Colonic mucosa (tissue), 4 donors: ENCODE results near the gene MPND. TPM values are rescaled to one million over a fixed set of nuclear protein-coding genes. Genes with fewer than 3 reads are reported as not detected.

Experiments used
- DNase-seq: peaks from one replicate; pipeline ENCODE4 v3.0.0-alpha.2; 2020
- H3K27ac ChIP-seq: fragments of 200-600 bp; one replicate; pipeline ENCODE4 v1.8.0; 2021
- H3K27me3 ChIP-seq: fragments of 200-600 bp; one replicate; pipeline ENCODE4 v1.8.0; 2021
- H3K36me3 ChIP-seq: fragments of 200-600 bp; one replicate; pipeline ENCODE4 v1.8.0; 2021
- H3K4me1 ChIP-seq: fragments of 200-600 bp; one replicate; pipeline ENCODE4 v1.8.0; 2021; ENCODE audit warnings: mild to moderate bottlenecking
- H3K4me3 ChIP-seq: fragments of 200-600 bp; one replicate; pipeline ENCODE4 v1.8.0; 2021
- H3K9ac ChIP-seq, 2 donors: one replicate each; pipeline ENCODE4 v1.7.0; 2013; ENCODE audit warnings: control low read depth in 2 of 2, low read depth in 2 of 2, low read length in 2 of 2
- H3K9me3 ChIP-seq: fragments of 200-600 bp; one replicate; pipeline ENCODE4 v1.8.0; 2021
- CTCF ChIP-seq: fragments of 200-600 bp; IDR thresholded peaks from one replicate; pipeline ENCODE4 v1.8.0; 2022; ENCODE audit warnings: antibody characterized with exemption, mild to moderate bottlenecking
- intact Hi-C: fragments of 100-400 bp; cut with DNase I; formaldehyde crosslinking; loops from one replicate; pipeline ENCODE4 v1.14.1; 2022
- total RNA-seq, 2 donors: library from RNA; stranded (reverse); fragmentation: NEBNext Ultra II Directional in 1 of 2; extraction: Animal tissue kit (Norgen Biotek cat#: 25700) in 1 of 2; gene quantifications; one replicate each; pipeline ENCODE4 v1.2.1, GENCODE V29; 2021
- donor health status: healthy.
- donor health status: DM: no; HTN: no; CAD: no.
- donor health status: DM: no; HTN: no; CAD: no.

MPND gene
- total RNA-seq, 2 donors from 2014 or later = 38.0 to 63.2 TPM

DNA sequence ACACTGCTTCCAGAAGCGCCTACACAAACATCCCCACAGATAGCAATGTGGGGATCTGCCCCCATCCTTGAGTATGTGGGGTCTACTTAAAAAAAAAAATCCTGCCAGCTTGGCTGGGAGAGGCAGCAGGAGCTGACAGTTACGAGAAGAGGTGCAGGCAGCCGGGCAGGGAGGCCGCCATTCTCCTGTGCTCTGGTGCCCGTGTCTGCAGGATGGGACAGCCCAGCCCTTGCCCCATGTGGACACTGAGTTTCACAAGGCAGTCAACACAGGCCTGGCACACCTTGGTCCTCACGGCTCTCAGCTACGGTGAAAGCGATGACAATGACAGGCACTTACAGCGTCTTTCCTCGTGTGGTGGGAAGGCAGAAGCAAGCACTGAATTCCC, 24.0 kb downstream of the MPND start:
- intact Hi-C loops = no loop called here
- H3K27ac ChIP-seq = no peak overlapping the region
- H3K4me3 ChIP-seq = no peak overlapping the region
- TF ChIP-seq CTCF = no peak
- no peak overlapping the region for H3K9ac ChIP-seq
- peaks cover 22% of the 10 kb centered on the region for H3K4me1 ChIP-seq
- peaks cover 5% of the 10 kb centered on the region for H3K36me3 ChIP-seq
- H3K27me3 ChIP-seq = no peaks in the 10 kb centered on the region
- no peaks in the 10 kb centered on the region for H3K9me3 ChIP-seq
- DNase-seq = no peak

DNA sequence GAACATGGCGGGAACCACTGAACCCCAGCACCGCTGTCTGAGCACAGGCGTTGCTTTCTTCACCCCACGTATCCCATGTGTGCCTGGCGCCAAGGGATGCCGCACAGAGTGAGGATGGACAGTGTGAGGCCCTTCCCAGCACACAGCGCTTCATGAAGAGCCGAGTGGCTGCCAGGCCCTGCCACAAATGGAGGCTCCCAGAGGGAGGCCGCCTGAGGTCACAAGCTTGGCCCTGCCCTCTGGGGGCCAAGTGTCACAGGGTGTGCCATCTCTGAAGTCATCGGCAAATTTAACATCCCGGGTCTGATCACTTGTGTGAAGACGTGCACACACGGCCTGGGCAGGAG, 24.4 kb downstream of the MPND start:
- no peak for TF ChIP-seq CTCF
- H3K27ac ChIP-seq = no peak overlapping the region
- no peaks in the 10 kb centered on the region for H3K9me3 ChIP-seq
- H3K4me3 ChIP-seq = no peak overlapping the region
- peaks cover 22% of the 10 kb centered on the region for H3K4me1 ChIP-seq
- H3K9ac ChIP-seq = no peak overlapping the region
- DNase-seq = no peak
- intact Hi-C loops = no loop called here
- H3K36me3 ChIP-seq = peaks cover 5% of the 10 kb centered on the region
- no peaks in the 10 kb centered on the region for H3K27me3 ChIP-seq

DNA sequence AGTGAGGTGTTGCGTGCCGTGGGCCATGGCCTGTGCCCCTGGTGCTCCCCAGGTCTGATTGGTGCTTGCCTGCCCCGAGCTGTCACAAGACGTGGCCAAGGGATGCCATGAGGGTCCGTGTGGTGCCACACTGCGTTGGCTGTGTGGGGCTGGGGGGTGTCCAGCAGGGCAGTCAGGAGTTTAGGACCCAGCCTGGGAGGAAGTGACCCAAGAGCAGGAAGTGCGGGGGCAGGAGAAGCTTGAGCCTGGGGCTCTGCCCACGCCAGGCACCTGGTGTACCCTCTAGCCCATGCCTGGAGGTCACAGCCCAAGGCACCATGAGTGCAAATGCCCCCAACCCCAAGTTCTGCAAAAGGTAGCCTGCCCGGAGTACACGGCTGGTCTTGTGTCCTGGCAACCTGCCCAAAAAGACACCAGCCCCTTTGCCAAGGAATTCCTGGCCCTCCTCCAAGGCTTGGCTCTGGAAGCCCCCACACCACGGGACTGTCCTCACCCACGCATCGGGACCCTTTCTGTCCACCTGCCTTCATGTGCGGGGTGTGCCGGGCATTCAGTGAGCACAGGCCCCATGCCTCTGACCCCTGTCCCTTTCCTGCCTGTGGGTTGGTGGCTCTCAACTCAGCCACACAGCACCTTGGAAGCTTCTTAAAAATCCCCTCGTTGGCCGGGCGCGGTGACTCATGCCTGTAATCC, 24.9 kb downstream of the MPND start:
- DNase-seq = no peak
- peak overlapping the region; percentile 50 to 70 for H3K9ac ChIP-seq
- H3K9me3 ChIP-seq = no peaks in the 10 kb centered on the region
- intact Hi-C loops = no loop called here
- H3K36me3 ChIP-seq = peaks cover 3% of the 10 kb centered on the region
- no peaks in the 10 kb centered on the region for H3K27me3 ChIP-seq
- no peak for TF ChIP-seq CTCF
- peaks cover 22% of the 10 kb centered on the region for H3K4me1 ChIP-seq
- no peak overlapping the region for H3K4me3 ChIP-seq
- H3K27ac ChIP-seq = no peak overlapping the region

- Histone ChIP-seq H3K27me3 (no peaks in the 10 kb centered on the region), H3K27ac (peak overlapping the region; percentile 82), H3K36me3 (no peaks in the 10 kb centered on the region), H3K9me3 (no peaks in the 10 kb centered on the region), H3K9ac (peak overlapping the region; percentile 46 to 70), H3K4me1 (peaks cover 26% of the 10 kb centered on the region), H3K4me3 (peak overlapping the region; percentile 30)
- intact Hi-C loops = no loop called here
- no peak for TF ChIP-seq CTCF
- DNase-seq = peak; percentile 86
Observed at GRCh38 chr19:4369109-4369887, 25.9 kb downstream of the MPND start.

- no peaks in the 10 kb centered on the region for H3K27me3 ChIP-seq
- peak; percentile 68 for DNase-seq
- H3K4me1 ChIP-seq = peaks cover 32% of the 10 kb centered on the region
- H3K36me3 ChIP-seq = no peaks in the 10 kb centered on the region
- peak overlapping the region; percentile 46 to 70 for H3K9ac ChIP-seq
- TF ChIP-seq CTCF = no peak
- intact Hi-C loops = no loop called here
- peak overlapping the region; percentile 30 for H3K4me3 ChIP-seq
- peak overlapping the region; percentile 82 for H3K27ac ChIP-seq
- H3K9me3 ChIP-seq = no peaks in the 10 kb centered on the region
Observed at GRCh38 chr19:4369888-4370260, 26.5 kb downstream of the MPND start.
